Measurements from ENCODE around the gene ETFB.

ETFB gene

DNA sequence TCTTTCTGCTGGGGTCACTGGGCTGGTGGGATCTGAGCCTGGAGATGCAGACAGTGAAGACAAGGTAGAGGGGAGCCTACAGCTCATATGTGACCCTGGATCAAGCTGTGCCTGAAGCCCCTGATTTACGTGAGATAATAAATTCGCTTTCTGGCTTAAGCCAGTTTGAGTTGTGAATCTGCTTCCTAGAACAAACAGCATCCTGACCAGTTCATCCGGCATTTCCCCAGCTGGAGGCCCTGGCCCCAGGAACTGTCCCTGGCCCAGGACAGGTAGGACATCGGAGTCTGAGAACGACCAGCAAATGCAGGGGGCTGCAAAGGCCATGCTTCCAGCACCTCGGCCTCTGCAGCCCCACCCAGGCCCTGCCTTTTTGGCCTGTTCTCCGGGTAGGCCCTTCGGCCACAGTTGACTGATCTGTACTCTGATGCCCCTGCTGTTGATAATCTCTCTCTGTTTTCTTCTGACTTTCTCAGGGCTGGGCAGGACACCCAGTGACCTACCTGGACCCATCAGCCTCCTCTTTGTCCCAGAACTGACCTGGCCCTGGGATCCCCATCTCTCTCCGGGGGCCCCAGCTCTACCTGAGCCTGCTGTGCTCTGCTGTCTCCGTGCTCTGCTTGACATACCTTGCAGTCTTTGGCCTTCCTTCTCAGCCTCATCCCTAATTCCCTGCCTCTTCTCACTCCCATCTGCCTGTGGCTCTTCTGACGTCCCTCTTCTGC lies 14.8 kb downstream of the ETFB start:
- H3K27me3 Mint-ChIP-seq: no peaks in the 10 kb centered on the region
- no peaks in the 10 kb centered on the region for H3K9me3 Mint-ChIP-seq
- DNase-seq: no peak
- peaks cover 48 to 51% of the 10 kb centered on the region in 2 donors for H3K36me3 Mint-ChIP-seq
- no peak overlapping the region for H3K27ac Mint-ChIP-seq
- H3K4me3 Mint-ChIP-seq: no peak overlapping the region
- peaks cover 2 to 10% of the 10 kb centered on the region in 2 donors for H3K4me1 Mint-ChIP-seq
- ATAC-seq (replicated peaks): no peak

DNA sequence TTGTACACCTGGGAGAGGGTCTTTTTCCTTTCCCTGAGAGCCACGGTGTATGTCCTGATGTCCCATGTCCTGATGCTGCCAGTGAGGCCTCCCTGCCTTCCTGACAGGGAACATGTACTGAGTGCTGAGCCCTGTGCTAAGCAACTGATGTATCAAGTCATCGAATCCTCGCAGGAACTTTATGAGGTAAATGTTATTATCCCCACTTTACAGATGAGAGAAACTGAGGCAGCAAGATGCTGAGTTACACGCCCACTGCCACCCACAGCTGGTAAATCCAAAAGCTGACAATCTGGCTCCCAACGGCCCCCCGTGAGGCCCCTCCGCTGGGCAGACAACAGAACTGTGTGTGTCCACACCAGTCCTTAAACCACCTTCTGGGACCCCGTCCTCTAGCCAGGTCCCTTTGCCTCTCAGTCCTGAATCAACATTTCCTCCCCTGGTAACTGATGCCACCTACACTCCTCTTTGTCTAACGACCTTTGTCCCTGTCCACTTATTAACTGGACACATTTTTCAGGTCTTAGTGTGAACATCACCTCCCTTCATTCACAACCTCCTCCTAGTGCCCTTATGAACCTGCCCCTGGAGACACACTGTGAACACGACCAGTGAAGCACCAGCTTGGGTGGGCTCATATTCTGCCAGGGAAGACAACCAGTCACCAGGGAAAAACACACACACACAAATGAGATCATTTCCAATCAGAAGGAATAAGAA lies 18.8 kb downstream of the ETFB start:
- no peak overlapping the region for H3K27ac Mint-ChIP-seq
- H3K4me1 Mint-ChIP-seq: peaks cover 26 to 45% of the 10 kb centered on the region in 2 donors
- H3K4me3 Mint-ChIP-seq: no peak overlapping the region
- no peaks in the 10 kb centered on the region for H3K9me3 Mint-ChIP-seq
- no peak for ATAC-seq (replicated peaks)
- H3K27me3 Mint-ChIP-seq: no peaks in the 10 kb centered on the region
- no peak for DNase-seq
- H3K36me3 Mint-ChIP-seq: peaks cover 45 to 49% of the 10 kb centered on the region in 2 donors

DNA sequence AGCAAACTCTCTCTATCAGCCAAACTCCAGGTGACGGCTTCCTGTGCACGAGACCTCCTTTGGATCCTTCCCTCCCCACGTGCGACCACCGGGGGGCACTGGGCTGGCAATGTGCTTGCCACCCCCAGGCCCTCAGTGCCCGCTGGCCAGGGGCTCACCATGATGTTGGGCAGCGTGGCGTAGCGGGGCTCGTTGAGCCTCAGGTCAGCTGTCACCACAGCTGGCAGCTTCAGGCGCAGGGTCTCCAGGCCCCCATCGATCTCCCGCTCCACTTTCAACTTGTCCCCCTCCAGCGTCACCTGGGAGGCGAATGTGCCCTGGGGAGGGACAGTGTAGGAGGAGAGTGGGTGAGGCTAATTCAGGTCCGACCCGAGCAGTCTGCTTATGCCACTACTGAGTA lies 19.4 kb downstream of the ETFB start:
- Mint-ChIP-seq H3K27me3 (no peaks in the 10 kb centered on the region), H3K4me3 (no peak overlapping the region), H3K9me3 (no peaks in the 10 kb centered on the region), H3K4me1 (peaks cover 29 to 51% of the 10 kb centered on the region in 2 donors), H3K27ac (no peak overlapping the region), H3K36me3 (peaks cover 39 to 43% of the 10 kb centered on the region in 2 donors)
- DNase-seq (no peak), ATAC-seq (replicated peaks) (no peak)

DNA sequence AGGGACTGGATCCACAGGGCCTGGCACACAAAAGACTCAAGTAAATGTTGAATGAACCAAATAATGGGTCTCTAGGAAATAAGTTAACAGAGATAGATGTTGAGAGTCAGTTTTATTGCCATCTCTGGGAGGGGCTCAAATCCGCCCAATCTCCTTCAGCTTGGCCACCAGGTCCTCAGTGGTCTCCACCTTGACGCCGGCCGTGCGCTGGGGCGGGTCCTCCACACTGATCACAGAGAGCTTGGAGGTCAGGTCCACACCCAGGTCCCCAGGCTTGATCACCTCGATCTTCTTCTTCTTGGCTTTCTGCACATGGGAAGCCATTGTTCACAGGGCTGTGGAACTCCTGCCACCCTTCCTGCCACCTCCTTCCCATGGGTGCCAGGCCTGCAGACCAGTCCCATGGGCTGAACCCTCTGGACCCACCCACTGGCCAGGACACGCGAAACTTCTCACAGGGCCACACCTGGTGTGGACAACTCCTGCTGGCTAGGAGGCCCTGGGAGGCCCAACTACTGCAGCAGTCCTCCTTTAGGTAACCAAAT lies 21.0 kb downstream of the ETFB start:
- DNase-seq (no peak), ATAC-seq (replicated peaks) (no peak)
- H3K27me3 Mint-ChIP-seq: no peaks in the 10 kb centered on the region
- H3K4me1 Mint-ChIP-seq: peaks cover 35 to 64% of the 10 kb centered on the region in 2 donors
- H3K27ac Mint-ChIP-seq: peak overlapping the region; percentile 84
- peaks cover 24 to 33% of the 10 kb centered on the region in 2 donors for H3K36me3 Mint-ChIP-seq
- no peaks in the 10 kb centered on the region for H3K9me3 Mint-ChIP-seq
- peak overlapping the region; percentile 58 to 69 for H3K4me3 Mint-ChIP-seq

DNA sequence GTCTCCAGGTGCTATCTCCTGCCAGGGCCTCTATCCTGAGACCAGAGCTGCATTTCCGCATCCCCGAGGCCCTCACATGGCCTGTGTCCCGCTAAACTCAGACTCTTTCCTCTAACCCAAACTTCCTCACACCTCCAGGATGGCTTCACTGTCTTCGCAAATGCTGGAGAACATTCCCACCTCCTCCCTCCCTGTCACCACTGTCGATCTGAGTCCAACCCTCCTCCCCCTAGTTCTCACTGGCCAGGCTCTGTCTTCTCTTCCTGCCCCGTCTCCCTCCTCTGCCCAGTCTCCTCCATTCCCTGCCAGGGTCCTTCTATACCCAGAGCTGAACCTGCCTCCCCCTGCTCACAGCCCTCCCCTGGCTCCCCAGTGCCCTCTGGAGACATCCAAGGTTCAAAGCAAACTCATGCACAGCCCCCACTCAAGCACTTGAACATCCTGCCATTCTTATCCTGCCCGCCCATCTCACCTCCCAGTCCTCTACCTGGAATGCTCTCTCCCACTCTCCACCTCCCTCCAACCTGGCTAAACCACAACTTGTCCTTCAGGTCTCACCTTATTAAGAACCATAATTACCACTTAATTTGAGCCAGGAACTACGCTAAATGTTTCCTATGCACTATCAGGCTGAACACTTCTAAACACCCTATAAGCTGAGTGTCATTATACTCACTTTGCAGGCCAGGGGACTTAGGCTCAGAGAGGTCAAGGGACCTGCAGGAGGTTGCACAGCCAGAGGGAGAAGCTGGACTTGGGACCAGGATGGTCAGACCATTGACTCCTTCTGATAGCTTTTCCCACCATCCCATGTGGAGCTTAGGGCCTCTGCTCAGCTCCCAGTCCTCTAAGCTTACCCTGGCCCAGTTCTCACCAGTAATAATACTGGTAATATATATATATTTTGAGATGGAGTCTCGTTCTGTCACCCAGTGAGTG lies 23.3 kb downstream of the ETFB start:
- H3K9me3 Mint-ChIP-seq: no peaks in the 10 kb centered on the region
- no peak overlapping the region for H3K4me3 Mint-ChIP-seq
- ATAC-seq (replicated peaks) (no peak), DNase-seq (no peak)
- peaks cover 45 to 77% of the 10 kb centered on the region in 2 donors for H3K4me1 Mint-ChIP-seq
- H3K36me3 Mint-ChIP-seq: peaks cover 20 to 25% of the 10 kb centered on the region in 2 donors
- H3K27me3 Mint-ChIP-seq: no peaks in the 10 kb centered on the region
- peak overlapping the region; percentile 77 for H3K27ac Mint-ChIP-seq

DNA sequence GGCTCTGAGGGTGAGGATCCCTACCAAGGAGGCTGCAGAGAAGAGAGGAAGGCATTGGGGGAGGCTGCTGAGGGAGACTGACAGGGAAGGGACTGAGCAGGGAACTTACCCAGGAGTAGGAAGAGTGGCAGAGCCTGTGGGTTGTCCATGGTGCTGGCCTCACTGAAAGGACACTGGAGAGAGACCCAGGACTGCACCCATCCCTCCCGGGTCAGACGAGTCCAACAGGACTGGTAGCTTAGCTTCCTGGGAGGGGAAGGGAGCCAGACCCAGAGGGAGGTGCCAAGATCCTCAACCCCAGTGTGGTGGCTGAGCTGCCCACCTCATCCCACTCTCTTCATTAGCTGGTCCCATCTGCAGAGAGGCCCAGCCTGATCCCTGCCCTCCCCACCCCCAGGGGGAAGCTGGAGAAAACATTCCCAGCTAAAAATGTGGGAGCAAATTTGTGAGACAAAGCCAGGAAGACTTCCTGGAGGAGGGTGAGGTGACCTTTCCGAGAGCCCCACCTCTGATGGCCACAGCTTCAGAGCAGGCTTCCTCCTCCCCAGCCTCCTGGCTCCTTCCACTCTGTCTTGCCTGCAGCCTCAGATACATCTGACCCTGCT lies 24.1 kb downstream of the ETFB start, which contains the start of gene VSIG10L:
VSIG10L (minus strand) TSS at position 164 of the 605 bp plus-strand sequence; CDS start at position 149, 15 bp downstream.
- Mint-ChIP-seq H3K27me3 (no peaks in the 10 kb centered on the region), H3K4me3 (peak within 1 kb of the TSS; percentile 78 to 94), H3K27ac (peak within 1 kb of the TSS; percentile 83), H3K4me1 (peaks cover 45 to 72% of the 10 kb centered on the region in 2 donors), H3K36me3 (peaks cover 15 to 19% of the 10 kb centered on the region in 2 donors), H3K9me3 (no peaks in the 10 kb centered on the region)
- no peak for ATAC-seq (replicated peaks)
- DNase-seq: no peak

DNA sequence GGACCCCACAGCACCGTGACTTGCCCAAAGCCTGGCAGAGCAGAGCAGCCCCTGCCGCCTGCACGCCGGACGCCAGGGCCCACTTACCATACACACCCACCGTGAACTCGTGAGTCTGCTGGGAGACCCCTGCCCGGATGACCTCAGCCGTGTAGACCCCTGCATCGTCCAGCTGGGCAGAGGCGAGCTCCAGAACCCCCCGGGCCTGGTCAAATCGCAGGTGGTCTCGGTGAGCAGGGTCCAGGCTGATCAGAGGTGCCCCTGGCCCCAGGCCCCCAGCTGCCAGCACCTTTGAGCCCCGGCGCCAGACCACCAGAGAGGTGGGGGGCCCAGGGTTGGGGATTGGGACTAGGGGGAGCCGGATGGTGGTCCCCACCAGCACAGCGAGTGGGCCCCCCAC lies 25.1 kb downstream of the ETFB start:
- Mint-ChIP-seq H3K27me3 (no peaks in the 10 kb centered on the region), H3K4me3 (peak overlapping the region; percentile 78 to 94), H3K36me3 (peaks cover 12 to 13% of the 10 kb centered on the region in 2 donors), H3K4me1 (peaks cover 42 to 64% of the 10 kb centered on the region in 2 donors), H3K9me3 (no peaks in the 10 kb centered on the region), H3K27ac (peak overlapping the region; percentile 83)
- ATAC-seq (replicated peaks): no peak
- DNase-seq: no peak

DNA sequence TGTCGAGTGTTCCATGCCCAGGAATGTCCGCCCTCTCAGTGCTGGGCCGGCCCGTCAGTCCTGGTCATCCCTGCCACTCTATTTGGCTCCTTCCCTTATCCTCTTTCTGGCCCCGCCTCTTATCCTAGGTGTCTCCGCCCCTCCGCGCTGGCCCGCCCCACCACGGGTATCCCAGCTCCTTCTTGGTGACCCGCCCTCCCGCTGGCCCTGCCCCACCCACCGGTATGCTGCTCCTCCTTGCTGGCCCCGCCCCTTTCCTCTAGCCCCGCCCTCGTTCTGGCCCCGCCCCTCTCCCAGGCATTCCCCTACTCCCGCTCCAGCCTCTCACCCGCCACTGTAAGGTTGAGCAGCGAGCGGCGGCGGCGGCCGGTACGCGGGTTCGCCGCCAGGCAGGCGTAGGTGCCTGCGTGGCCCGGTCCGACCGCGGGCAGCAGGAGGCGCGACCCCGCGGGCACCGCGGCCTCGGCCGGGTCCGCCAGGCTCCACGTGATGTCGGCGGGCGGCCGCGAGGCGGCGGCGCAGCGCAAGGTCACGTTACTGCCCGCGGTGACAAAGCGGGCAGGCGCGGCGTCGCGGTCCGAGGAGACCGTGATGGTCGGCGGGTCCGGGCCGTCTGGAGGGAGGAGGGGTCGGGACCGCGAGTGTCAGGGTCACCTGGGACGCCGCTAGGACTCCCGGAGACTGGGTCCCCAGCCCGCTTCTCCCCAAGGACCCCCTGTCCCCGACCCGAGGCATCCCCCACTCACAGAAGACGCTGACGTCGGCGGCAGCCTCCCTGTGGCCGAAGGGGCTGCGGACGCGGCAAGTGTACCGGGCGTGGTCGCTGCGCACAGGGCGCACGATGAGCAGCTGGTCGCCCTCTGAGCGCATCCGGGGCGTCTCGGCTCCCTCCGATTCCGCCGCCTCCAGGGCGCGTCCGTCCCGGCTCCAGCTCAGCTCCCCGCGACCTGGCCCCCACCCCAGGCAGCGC lies 26.2 kb downstream of the ETFB start:
- H3K27me3 Mint-ChIP-seq: peaks cover 5% of the 10 kb centered on the region in 2 donors
- H3K4me3 Mint-ChIP-seq: peak overlapping the region; percentile 91 to 94
- ATAC-seq (replicated peaks) (peak; percentile 75 to 83), DNase-seq (peak; percentile 92)
- peaks cover 37 to 58% of the 10 kb centered on the region in 2 donors for H3K4me1 Mint-ChIP-seq
- no peaks in the 10 kb centered on the region for H3K9me3 Mint-ChIP-seq
- peaks cover 6 to 8% of the 10 kb centered on the region in 2 donors for H3K36me3 Mint-ChIP-seq
- peak overlapping the region; percentile 9 for H3K27ac Mint-ChIP-seq

DNA sequence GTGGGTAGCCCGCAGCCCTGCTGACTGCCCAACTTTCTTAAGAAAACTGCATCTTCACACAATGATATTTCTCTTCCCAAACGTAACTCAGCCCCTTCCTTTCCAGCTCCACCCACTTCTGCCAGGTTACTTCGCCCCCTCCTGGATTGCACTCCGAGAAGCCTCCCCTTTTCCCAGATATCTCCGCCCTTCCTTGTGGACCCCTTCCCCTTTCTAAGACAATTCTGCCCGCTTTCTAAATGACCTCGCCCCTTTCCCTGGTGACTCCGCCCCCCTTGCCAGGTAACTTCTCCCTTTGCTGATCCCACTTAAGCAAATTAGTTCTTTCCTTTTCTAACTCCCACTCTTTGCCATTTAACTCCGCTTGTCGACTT lies 26.9 kb downstream of the ETFB start:
- peaks cover 32 to 51% of the 10 kb centered on the region in 2 donors for H3K4me1 Mint-ChIP-seq
- H3K36me3 Mint-ChIP-seq: peaks cover 2 to 4% of the 10 kb centered on the region in 2 donors
- H3K9me3 Mint-ChIP-seq: no peaks in the 10 kb centered on the region
- ATAC-seq (replicated peaks) (peak; percentile 5 to 10), DNase-seq (no peak)
- peak overlapping the region; percentile 91 to 94 for H3K4me3 Mint-ChIP-seq
- peaks cover 11% of the 10 kb centered on the region in 2 donors for H3K27me3 Mint-ChIP-seq
- peak overlapping the region; percentile 84 for H3K27ac Mint-ChIP-seq

DNA sequence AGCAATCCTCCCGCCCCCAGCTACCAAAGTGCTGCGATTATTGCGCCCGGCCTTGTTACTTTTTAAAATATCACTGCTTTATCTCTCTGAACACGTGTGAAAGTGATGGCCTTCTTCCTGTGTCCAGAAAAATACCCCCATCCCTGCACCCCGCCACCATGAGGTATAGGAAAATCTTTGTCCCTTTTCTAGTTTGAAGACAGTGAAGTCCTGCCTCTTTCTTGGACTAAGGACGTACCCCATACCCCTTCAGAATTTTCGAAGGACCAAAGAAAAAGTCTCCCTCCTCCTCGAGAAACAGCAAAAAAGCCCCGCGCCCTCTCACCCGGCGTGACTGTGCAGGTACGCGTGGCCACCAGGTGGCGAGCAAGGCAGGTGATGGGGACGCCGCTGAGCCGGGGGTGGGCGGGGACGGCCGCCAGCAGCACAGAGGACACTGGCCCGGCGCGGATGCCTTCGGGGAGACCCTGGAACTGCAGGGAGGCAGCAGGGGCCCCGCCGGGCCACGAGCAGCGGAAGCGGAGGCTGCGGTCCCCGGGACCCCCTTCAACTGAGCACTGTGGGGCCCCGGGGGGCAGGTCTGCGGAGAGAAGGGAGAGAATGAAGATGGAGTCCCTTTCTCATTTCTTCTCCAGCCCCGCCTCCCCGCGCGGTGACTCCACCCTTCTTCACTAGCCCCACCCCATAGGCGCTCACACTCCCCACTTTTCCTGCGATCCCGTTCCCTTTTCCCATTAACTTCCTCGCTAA lies 27.4 kb downstream of the ETFB start:
- Mint-ChIP-seq H3K36me3 (peaks cover 2 to 8% of the 10 kb centered on the region in 2 donors), H3K4me1 (peaks cover 27 to 46% of the 10 kb centered on the region in 2 donors), H3K9me3 (no peaks in the 10 kb centered on the region), H3K4me3 (peak overlapping the region; percentile 91 to 94), H3K27ac (peak overlapping the region; percentile 84), H3K27me3 (peaks cover 16 to 17% of the 10 kb centered on the region in 2 donors)
- ATAC-seq (replicated peaks) (peak; percentile 75), DNase-seq (peak; percentile 78)

DNA sequence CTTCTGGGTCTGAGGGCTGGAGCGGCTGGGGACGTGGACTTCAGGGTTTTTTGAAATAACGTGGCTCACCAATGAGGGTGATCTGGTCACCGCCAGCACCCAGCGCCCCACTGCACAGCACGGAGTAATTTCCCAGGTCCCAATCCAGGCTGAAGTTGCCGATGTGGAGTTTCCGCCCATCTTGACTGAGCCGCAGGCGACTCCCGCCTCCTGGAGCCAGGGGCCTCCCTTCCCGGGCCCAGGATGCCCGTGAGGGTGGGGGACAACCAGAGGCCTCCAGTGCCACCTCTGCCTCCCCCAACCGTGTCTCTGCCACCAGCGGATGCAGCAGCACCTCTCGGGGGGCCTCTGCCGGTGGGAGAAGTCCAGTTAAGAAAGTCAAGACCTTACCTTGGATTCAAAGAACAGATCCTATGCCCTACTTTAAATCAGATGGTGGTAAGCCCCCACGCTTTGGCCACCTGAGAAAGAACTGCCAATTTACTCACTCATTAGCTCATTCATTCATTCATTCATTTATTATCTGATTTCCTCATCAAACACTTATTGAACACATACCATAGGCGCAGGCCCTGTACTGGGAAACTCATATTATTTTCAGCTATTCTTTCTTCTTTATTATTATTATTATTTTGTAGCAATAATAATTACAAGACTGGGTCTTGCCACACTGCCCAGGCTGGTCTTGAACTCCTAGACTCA lies 28.2 kb downstream of the ETFB start:
- no peak for DNase-seq
- H3K36me3 Mint-ChIP-seq: peaks cover 2 to 10% of the 10 kb centered on the region in 2 donors
- peak overlapping the region; percentile 91 to 94 for H3K4me3 Mint-ChIP-seq
- peaks cover 17 to 18% of the 10 kb centered on the region in 2 donors for H3K27me3 Mint-ChIP-seq
- H3K4me1 Mint-ChIP-seq: peaks cover 25 to 38% of the 10 kb centered on the region in 2 donors
- no peaks in the 10 kb centered on the region for H3K9me3 Mint-ChIP-seq
- ATAC-seq (replicated peaks): no peak
- peak overlapping the region; percentile 84 for H3K27ac Mint-ChIP-seq
